ENCODE results near the gene XNDC1N. TPM values are rescaled to one million over a fixed set of nuclear protein-coding genes. Genes with fewer than 3 reads are reported as not detected.

The XNDC1N gene
- polyA plus RNA-seq, 1 donor from 2014 or later, result 6.3 TPM

- no peaks in the 10 kb centered on the region for H3F3A ChIP-seq (ENCODE audit: insufficient read depth, low read length, poor library complexity, severe bottlenecking)
- H3K4me2 ChIP-seq (ENCODE audit: low read length), result peak overlapping the region; percentile 37
- peaks cover 51% of the 10 kb centered on the region for H3K79me2 ChIP-seq (replicated peaks; ENCODE audit: insufficient read depth, low read length)
- H3K27ac ChIP-seq (ENCODE audit: low read length), result peak overlapping the region; percentile 63
- H3K9me3 ChIP-seq (ENCODE audit: low read length), result no peaks in the 10 kb centered on the region
- H3K36me3 ChIP-seq (ENCODE audit: insufficient read depth, low read length), result no peaks in the 10 kb centered on the region
- H3K9me2 ChIP-seq (ENCODE audit: insufficient read depth, low read length), result no peaks in the 10 kb centered on the region
- TF ChIP-seq TAF1 (IDR thresholded peaks at IDR 0.05; ENCODE audit: low read depth) (no peak), EZH2 (IDR thresholded peaks at IDR 0.05; ENCODE audit: borderline replicate concordance, insufficient read depth, low read length, poor library complexity, severe bottlenecking) (no peak), SMC3 (conservative IDR thresholded peaks at IDR 0.05; ENCODE audit: poor library complexity) (no peak), POLR2AphosphoS5 (IDR thresholded peaks at IDR 0.05) (no peak), CTCF (IDR thresholded peaks at IDR 0.05; ENCODE audit: poor library complexity, severe bottlenecking) (no peak), REST (IDR thresholded peaks at IDR 0.05; ENCODE audit: borderline replicate concordance) (no peak), RAD21 (conservative IDR thresholded peaks at IDR 0.05) (no peak), EP300 (conservative IDR thresholded peaks at IDR 0.05; ENCODE audit: poor library complexity, severe bottlenecking) (no peak), MXI1 (conservative IDR thresholded peaks at IDR 0.05; ENCODE audit: poor library complexity, severe bottlenecking) (no peak)
- H3K4me3 ChIP-seq (ENCODE audit: low read length), result peak overlapping the region; percentile 75
- no peak overlapping the region for H2AFZ ChIP-seq (ENCODE audit: low read depth, low read length)
- H3K9ac ChIP-seq (ENCODE audit: low read length), result peak overlapping the region; percentile 72
- H4K20me1 ChIP-seq (ENCODE audit: insufficient read depth), result no peaks in the 10 kb centered on the region
- no peaks in the 10 kb centered on the region for H3K27me3 ChIP-seq (ENCODE audit: insufficient read depth, low read depth, low read length)
These were observed 1.1 kb upstream of the XNDC1N start for GRCh38 chr11:71929491-71929890.

DNA sequence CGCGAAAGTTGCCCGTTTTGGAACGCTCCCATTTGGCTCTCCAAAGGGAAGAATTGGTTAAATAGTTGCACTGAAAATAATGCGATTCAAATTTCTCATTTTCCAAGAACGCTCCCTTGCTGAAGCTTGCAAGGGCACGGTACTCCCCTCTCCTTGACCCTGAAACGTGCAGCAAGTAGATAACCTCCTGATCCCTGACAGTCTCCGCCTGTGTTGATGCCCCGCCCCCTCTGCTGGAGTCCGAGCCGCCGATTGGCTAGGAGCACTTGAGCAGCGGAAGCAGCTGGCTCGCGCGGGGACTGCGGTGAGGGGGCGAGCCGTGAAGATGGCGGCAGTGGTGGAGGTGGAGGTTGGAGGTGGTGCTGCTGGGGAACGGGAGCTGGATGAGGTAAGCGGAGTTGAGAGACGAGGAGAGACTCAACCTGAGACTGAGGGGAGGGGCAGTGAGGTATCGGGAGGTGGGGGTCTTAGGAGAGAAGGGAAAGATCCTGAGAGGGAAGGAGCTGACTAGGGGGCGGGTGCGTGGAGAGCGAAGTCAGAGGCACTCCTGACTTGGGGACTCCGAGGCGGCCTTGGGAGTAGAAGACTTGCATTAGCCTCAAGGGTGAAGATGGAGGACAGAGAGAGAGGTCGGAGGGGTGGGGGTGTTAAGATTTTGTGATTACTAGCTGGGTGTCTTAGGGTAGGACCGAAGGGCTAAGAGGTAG lies 496 bp upstream of the XNDC1N start, which contains the start of gene RNF121:
TSS of gene RNF121 (plus strand) at position 310 of the 707 bp plus-strand sequence. CDS start at position 326, 16 bp downstream.
- peak within 1 kb of the TSS; percentile 84 for H2AFZ ChIP-seq (ENCODE audit: low read depth, low read length)
- no peaks in the 10 kb centered on the region for H3K36me3 ChIP-seq (ENCODE audit: insufficient read depth, low read length)
- no peak for TF ChIP-seq EZH2 (IDR thresholded peaks at IDR 0.05; ENCODE audit: borderline replicate concordance, insufficient read depth, low read length, poor library complexity, severe bottlenecking)
- TF ChIP-seq CTCF (IDR thresholded peaks at IDR 0.05; ENCODE audit: poor library complexity, severe bottlenecking), result no peak
- TF ChIP-seq RAD21 (conservative IDR thresholded peaks at IDR 0.05), result peak; percentile 26
- TF ChIP-seq MXI1 (conservative IDR thresholded peaks at IDR 0.05; ENCODE audit: poor library complexity, severe bottlenecking), result peak; percentile 82
- TF ChIP-seq SMC3 (conservative IDR thresholded peaks at IDR 0.05; ENCODE audit: poor library complexity), result no peak
- TF ChIP-seq EP300 (conservative IDR thresholded peaks at IDR 0.05; ENCODE audit: poor library complexity, severe bottlenecking), result peak; percentile 29
- peak; percentile 90 for TF ChIP-seq TAF1 (IDR thresholded peaks at IDR 0.05; ENCODE audit: low read depth)
- peak; percentile 87 for TF ChIP-seq REST (IDR thresholded peaks at IDR 0.05; ENCODE audit: borderline replicate concordance)
- TF ChIP-seq POLR2AphosphoS5 (IDR thresholded peaks at IDR 0.05), result peak; percentile 98
- H3K27me3 ChIP-seq (ENCODE audit: insufficient read depth, low read depth, low read length), result no peaks in the 10 kb centered on the region
- H4K20me1 ChIP-seq (ENCODE audit: insufficient read depth), result no peaks in the 10 kb centered on the region
- H3K9me2 ChIP-seq (ENCODE audit: insufficient read depth, low read length), result no peaks in the 10 kb centered on the region
- peak within 1 kb of the TSS; percentile 72 for H3K9ac ChIP-seq (ENCODE audit: low read length)
- H3K9me3 ChIP-seq (ENCODE audit: low read length), result no peaks in the 10 kb centered on the region
- H3F3A ChIP-seq (ENCODE audit: insufficient read depth, low read length, poor library complexity, severe bottlenecking), result no peaks in the 10 kb centered on the region
- H3K4me3 ChIP-seq (ENCODE audit: low read length), result peak within 1 kb of the TSS; percentile 75
- peak within 1 kb of the TSS; percentile 79 for H3K4me2 ChIP-seq (ENCODE audit: low read length)
- H3K27ac ChIP-seq (ENCODE audit: low read length), result peak within 1 kb of the TSS; percentile 63
- H3K79me2 ChIP-seq (replicated peaks; ENCODE audit: insufficient read depth, low read length), result peaks cover 45% of the 10 kb centered on the region
